NCI-H2029 (cell line): ENCODE measurements around the gene CAB39L.
A peak's percentile ranks its signal among the peaks of the same experiment; 100 is the strongest.

Source experiments
- DNase-seq: peaks from one replicate; lab custom pipeline; 2025; lab: John Stamatoyannopoulos, UW

Gene CAB39L

DNA sequence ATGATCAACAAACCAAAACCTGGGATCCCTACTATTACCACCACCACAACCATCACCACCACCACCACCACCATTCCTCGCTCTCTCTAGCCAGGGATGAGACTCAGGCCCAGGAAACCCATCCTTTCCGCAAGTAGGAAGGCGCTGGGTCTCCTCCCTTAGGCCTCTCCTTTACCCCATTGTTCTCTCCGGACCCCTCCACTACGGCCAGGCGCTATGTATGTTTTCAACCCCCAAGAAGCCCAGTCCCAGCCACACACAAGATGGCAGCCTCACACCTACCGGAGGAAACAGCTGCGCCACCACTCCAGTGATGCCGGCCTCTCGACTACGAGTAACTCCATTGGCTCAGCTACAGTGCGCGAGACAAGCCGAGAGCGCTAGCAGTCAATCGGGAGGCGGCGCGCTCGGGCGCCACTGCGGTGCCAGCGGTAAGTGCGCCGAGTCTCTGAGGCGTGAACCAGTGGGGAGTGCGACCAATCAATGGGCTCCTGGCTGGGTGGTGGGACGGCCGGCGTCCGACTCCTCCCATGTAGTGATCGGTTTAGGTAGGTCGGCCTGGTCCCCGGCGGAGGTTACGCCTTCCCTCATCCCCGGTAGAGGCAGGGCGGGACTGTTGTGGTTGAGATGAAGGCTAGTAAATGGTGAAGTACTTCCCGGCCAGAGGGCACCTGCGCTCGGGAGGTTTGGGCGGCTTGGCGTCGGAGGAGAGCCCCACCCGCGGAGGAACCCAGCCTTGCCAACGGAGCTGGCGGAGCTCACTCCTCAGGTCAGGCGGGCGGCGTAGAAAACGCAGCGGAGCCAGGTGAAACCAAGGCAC lies at the start of gene CAB39L, which contains the start of gene SETDB2:
Gene CAB39L, minus strand, starts transcription at position 361 of the 820 bp plus-strand sequence. CDS start 61,154 bp downstream, outside the sequence.
Gene SETDB2, plus strand, starts transcription at position 571 of the 820 bp plus-strand sequence. CDS start 7,620 bp downstream, outside the sequence.
- DNase-seq: peak; percentile 94

DNA sequence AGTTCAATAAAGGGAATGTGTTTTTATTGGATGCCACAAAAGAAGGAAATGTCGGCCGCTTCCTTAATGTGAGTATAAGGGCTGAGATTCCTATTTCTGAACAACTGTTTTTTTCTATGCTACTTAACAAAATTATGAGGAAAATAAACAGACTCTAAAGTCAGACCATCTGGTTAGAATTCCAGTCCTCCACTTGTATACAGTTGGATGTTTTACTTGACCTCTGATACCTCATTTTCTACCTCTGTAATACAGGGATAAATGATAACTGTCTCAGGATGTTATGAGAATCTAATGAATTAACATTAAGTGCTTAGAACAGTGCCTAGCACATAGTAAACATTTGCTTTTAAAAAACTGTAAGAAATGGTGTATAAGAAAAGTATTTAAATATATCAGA lies 44.7 kb upstream of the CAB39L start:
- DNase-seq: no peak

DNA sequence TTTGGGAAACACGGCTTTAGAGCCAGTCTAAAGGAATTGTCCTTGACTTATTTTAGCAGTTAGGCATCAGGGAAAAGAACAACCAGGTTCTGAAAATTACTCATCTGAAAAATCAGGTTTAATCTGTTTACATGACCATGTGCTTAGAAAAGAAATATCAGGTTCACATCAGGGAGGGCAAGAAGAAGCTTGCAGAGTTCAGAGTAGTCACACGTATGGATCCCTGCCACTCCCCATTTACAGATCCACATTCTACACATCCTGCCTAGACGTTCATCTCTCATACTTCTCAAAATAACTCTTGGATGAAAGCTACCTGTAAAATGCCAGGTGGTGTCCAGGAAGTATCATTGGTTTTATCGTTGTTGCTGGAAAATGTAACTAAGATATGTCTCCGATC lies 37.9 kb upstream of the CAB39L start:
- DNase-seq: no peak

DNA sequence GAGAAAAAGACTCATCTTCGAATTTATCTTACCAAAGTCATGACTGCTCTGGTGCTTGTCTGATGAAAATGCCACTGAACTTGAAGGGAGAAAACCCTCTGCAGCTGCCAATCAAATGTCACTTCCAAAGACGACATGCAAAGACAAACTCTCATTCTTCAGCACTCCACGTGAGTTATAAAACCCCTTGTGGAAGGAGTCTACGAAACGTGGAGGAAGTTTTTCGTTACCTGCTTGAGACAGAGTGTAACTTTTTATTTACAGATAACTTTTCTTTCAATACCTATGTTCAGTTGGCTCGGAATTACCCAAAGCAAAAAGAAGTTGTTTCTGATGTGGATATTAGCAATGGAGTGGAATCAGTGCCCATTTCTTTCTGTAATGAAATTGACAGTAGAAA lies 32.7 kb upstream of the CAB39L start:
- DNase-seq: no peak

GRCh38 chr13:49472186-49472585 lies 28.3 kb upstream of the CAB39L start:
- DNase-seq: no peak

GRCh38 chr13:49466292-49466838 lies 22.5 kb upstream of the CAB39L start:
- no peak for DNase-seq

- DNase-seq: no peak
Observed at GRCh38 chr13:49464621-49465325, 20.9 kb upstream of the CAB39L start.

DNA sequence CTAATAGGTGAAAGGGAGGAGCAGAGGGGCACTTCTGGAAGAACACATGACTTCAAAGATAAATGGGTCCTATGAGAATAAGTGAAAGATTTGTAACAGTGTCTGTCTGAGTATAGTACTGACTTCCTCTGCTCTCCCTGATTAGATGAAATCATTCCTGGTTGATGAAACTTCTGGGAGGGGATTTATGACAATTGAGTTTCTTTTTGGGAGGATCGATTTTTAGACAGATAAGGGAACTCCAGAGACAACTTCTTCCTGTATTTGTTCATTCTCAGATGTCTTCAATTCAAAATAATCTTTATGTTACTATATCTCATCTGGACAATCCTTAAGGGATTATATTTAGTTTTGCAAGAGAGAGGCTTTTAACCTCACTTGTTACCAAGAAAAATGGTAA lies 20.2 kb upstream of the CAB39L start:
- DNase-seq: no peak

- no peak for DNase-seq
Observed at GRCh38 chr13:49459580-49459979, 15.7 kb upstream of the CAB39L start.

GRCh38 chr13:49457221-49457620 lies 13.4 kb upstream of the CAB39L start:
- DNase-seq: no peak

DNA sequence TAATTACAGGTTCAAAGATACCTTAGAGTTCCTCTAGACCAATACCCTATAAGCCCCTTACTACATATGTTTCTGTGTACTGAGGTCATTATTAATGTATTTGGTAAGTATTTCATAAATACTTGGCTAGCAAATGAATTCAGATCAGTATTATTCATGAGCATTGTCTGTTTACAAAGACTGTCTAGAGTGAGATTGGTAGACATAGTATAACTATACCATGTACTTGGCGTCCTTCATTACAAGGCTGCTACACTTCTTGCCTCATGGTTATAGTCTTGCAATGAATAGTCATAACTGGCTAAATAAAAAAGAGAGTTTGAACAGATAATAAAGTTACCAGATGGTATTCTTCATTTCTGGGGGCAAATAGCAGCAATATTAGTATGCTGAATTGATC lies 12.3 kb upstream of the CAB39L start:
- DNase-seq: no peak

DNA sequence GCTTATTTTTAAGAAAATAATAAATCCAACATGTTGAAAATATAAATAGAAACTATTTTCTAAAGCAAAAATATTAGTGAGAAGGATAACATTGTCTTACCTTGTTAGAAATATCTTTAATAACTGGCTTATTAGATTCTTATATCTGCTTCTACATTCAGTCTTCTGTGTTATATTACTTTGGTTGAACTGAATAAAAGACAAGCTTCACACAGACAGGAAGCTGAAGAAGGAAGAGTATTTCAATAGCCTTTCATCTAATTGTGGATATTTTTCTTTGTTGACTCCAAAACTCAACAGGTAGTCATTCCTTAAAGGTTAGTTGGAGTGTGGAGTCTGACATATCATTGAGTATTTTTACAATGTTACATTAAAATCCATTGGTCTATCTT lies 11.1 kb upstream of the CAB39L start:
- DNase-seq: no peak

DNA sequence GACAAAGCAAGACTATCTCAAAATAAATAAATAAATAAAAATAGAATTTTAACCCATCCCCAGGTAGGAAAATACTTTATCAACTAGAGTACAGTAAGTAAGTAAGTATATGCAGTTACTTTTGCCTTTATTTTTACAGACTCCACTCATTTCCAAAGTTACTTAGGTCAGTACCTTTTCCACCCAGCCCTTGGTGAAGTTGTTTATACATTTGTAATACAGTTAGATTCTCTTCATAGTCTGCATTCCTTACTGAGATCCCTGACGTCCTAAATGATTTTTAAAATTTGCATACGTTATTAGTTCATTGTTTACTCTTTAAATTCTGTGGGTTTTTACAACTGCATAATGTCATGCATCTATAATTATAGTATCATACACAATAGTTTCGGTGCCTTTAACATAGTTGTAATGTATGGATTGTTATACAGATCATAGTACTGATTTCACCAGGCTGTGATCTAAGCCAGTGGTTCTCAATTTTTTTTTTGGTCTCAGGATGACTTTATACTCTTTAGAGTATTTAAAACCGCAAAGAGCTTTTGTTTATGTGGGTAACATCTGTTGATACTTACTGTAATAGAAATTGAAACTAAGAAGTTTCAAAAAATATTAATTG lies 10.6 kb upstream of the CAB39L start:
- no peak for DNase-seq

- no peak for DNase-seq
Observed at GRCh38 chr13:49453465-49453864, 9.6 kb upstream of the CAB39L start.

- no peak for DNase-seq
Observed at GRCh38 chr13:49452725-49453457, 9.0 kb upstream of the CAB39L start.

DNA sequence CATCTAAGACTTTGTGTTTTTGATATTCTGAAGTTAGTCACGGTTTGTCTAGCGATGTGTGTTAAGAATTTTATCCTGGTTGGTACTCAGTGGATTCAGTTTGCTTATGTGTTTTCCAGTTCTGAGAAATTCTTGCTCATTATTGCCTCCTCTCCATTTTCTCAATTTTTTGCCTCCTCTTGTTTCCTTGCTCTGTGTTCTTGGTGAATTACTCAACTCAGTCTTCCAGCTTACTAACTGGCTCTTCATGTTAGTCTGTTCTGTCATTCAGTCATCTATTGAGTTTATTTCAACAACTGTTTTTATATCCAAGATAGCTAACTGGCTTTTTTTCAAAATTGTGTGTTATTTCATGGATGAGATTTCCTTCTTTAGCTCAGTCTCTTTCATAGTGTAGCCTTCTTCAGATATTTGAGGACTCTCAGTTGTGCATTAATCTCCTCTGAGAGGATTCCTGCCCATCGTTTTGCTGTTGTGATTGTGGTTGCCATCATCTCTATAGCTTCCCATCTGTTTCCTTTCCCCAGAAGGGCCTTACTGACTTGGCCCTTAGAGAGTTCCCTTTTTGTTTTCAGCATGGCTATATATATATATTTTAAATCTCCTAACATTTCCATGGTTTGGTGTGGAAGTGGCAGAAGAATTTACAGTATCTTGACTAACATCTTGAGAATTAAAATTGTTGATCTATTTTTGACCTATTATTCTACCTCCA lies 6.4 kb upstream of the CAB39L start:
- DNase-seq: no peak

- DNase-seq: no peak
Observed at GRCh38 chr13:49448753-49449152, 4.9 kb upstream of the CAB39L start.

- DNase-seq: no peak
Observed at GRCh38 chr13:49446473-49446872, 2.6 kb upstream of the CAB39L start.

DNA sequence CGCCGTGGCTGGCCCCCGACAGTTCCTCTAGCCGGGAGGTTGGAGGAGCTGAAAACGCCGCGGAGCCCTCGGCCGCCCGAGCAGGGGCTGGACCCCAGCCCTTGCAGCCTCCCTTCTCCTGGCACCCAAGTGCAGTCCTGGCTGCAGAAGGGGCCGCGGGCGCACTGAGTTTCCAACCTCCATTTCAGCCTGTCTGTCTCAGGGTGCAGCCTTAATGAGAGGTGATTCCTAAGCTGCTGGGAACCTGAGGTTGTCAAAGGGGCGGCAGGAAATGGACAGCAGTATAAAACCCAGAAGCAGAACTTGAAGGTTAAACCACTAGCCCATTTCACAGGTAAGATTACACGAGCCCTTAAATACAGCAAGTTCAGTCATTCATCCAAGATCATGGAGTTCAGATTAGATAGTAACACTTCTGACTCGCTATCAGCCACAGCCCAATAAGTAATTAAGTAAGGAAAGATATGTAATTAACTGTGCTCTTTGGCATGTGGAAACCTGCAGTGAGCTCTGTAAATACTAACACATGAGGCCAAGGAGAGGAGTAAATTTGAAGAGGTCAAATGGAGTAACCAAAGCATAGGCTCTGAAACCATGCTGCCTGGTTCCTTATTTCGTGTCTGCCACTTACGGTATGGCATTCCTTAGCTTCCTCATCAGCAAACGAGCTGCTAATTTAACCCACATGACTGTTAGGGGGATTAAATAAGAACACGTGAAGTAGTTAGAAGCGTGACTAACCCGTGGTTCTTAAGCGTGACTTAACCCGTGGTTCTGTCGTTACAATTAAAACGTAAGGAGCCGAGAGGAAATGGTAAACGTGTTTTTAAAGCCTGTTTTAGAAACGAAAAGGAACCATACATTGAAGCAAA lies 896 bp upstream of the CAB39L start:
- peak; percentile 4 for DNase-seq

GRCh38 chr13:49443357-49443703 lies 534 bp downstream of the CAB39L start:
- no peak for DNase-seq
